ENCODE data around the gene AP1B1. TPM values are rescaled to one million over a fixed set of nuclear protein-coding genes. Genes with fewer than 3 reads are reported as not detected.
"Not testable (repeated sequence)": the region's sequence is repeated elsewhere in the genome, so short reads cannot be mapped to it uniquely, and the experiment has no call there.

The AP1B1 gene
- total RNA-seq, 4 donors from 2014 or later: 63.5 to 144 (median 95.4) TPM

DNA sequence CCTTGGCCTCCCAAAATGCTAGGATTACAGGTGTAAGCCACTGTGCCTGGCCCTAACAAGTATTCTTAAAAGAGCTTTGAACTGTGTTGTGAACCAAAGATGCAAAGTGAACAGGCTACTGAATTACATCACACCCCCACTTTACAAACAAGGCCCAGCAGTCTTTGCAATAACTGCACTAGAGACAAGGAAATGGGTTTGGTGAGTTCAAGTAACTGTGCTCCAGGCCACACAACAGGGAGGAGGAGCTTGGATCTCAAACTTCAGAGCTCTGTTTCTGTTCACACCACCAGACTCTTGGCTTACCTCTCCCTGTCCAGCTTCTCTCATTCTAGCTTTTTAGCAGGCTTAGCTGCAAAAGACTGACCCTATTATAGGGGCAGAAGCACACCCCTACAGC is 42.4 kb downstream of the AP1B1 start:
- Histone ChIP-seq H3K27me3 (no peaks in the 10 kb centered on the region), H3K4me3 (no peak overlapping the region), H3K4me1 (peaks cover 0 to 23% (median 0%) of the 10 kb centered on the region in 3 donors), H3K27ac (no peak overlapping the region), H3K36me3 (peaks cover 54 to 100% (median 67%) of the 10 kb centered on the region in 3 donors), H3K9me3 (no peaks in the 10 kb centered on the region)
- intact Hi-C loops (cut with DNase I): no loop called here
- no peak for TF ChIP-seq POLR2A (IDR thresholded peaks at IDR 0.05)
- TF ChIP-seq, protein P1, sequence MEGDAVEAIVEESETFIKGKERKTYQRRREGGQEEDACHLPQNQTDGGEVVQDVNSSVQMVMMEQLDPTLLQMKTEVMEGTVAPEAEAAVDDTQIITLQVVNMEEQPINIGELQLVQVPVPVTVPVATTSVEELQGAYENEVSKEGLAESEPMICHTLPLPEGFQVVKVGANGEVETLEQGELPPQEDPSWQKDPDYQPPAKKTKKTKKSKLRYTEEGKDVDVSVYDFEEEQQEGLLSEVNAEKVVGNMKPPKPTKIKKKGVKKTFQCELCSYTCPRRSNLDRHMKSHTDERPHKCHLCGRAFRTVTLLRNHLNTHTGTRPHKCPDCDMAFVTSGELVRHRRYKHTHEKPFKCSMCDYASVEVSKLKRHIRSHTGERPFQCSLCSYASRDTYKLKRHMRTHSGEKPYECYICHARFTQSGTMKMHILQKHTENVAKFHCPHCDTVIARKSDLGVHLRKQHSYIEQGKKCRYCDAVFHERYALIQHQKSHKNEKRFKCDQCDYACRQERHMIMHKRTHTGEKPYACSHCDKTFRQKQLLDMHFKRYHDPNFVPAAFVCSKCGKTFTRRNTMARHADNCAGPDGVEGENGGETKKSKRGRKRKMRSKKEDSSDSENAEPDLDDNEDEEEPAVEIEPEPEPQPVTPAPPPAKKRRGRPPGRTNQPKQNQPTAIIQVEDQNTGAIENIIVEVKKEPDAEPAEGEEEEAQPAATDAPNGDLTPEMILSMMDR (IDR thresholded peaks at IDR 0.05): no peak
- no peak for DNase-seq

DNA sequence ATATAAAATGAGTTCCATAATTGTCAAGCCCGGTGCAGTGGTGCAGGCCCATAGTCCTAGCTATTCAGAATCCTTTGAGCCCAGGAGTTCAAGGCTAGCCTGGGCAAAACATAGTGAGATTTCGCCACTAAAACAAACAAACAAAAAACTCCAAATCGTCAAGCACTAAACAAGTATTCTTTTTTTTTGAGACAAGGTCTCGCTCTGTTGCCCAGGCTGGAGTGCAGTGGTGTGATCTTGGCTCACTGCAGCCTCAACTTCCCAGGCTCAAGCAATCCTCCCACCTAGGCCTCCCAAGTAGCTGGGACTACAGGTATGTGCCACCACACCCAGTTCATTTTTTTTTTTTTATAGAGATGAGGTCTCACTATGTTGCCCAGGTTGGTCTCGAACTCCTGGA is 43.5 kb downstream of the AP1B1 start:
- Histone ChIP-seq H3K36me3 (peaks cover 55 to 100% (median 65%) of the 10 kb centered on the region in 3 donors), H3K4me1 (peaks cover 0 to 30% (median 0%) of the 10 kb centered on the region in 3 donors)
- H3K27me3 ChIP-seq; intact Hi-C loops (cut with DNase I); DNase-seq; H3K9me3 ChIP-seq; H3K4me3 ChIP-seq; H3K27ac ChIP-seq: not testable (repeated sequence)
- 83 to 91% methylated on average over 5 of the region's 5 CpGs for WGBS, 2 donors

DNA sequence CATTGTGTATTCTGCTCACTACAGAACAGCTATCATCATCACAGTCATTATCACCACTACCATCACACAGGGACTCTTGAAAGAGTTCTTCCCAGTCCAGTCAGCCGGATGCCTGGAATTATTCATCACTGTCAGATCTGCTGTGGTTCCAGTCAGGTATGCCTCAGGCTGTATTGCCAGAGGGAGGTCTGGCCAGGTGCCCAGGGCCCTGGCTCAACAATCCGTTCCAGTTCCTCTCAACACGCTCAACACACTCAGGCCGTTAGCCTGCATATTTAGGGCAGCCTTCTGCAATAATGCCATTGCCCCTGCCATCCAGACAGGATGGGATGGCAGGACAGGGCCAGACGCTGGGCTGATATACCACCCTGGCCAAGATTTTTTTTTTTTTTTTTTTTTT is 44.2 kb downstream of the AP1B1 start:
- Histone ChIP-seq H3K27ac (no peak overlapping the region), H3K4me3 (no peak overlapping the region), H3K9me3 (no peaks in the 10 kb centered on the region), H3K27me3 (no peaks in the 10 kb centered on the region), H3K4me1 (peaks cover 0 to 36% (median 0%) of the 10 kb centered on the region in 3 donors), H3K36me3 (peaks cover 55 to 100% (median 64%) of the 10 kb centered on the region in 3 donors)
- TF ChIP-seq, protein P1 (IDR thresholded peaks at IDR 0.05): no peak
- no peak for TF ChIP-seq POLR2A (IDR thresholded peaks at IDR 0.05)
- DNase-seq: no peak
- 32 to 45% methylated on average over 5 of the region's 5 CpGs for WGBS, 2 donors
- intact Hi-C loops (cut with DNase I): no loop called here

- no peak for DNase-seq
- H3K9me3 ChIP-seq: no peaks in the 10 kb centered on the region
- 28 to 66% methylated on average over 6 of the region's 7 CpGs for WGBS, 2 donors
- TF ChIP-seq, protein P1 (IDR thresholded peaks at IDR 0.05): no peak
- TF ChIP-seq POLR2A (IDR thresholded peaks at IDR 0.05): no peak
- no peak overlapping the region for H3K4me3 ChIP-seq
- peaks cover 0 to 43% (median 0%) of the 10 kb centered on the region in 3 donors for H3K4me1 ChIP-seq
- no peaks in the 10 kb centered on the region for H3K27me3 ChIP-seq
- H3K36me3 ChIP-seq: peaks cover 60 to 100% (median 64%) of the 10 kb centered on the region in 3 donors
- intact Hi-C loops (cut with DNase I): no loop called here
- no peak overlapping the region for H3K27ac ChIP-seq
Measured at GRCh38 chr22:29343313-29343805, 45.0 kb downstream of the AP1B1 start.

GRCh38 chr22:29342577-29343312 is 45.6 kb downstream of the AP1B1 start:
- WGBS, 2 donors: 62 to 73% methylated on average over 4 to 5 of the region's 10 CpGs
- no peaks in the 10 kb centered on the region for H3K9me3 ChIP-seq
- no peaks in the 10 kb centered on the region for H3K27me3 ChIP-seq
- intact Hi-C loops (cut with DNase I): no loop called here
- peaks cover 0 to 50% (median 3%) of the 10 kb centered on the region in 3 donors for H3K4me1 ChIP-seq
- no peak overlapping the region for H3K27ac ChIP-seq
- TF ChIP-seq, protein P1 (IDR thresholded peaks at IDR 0.05): no peak
- no peak for TF ChIP-seq POLR2A (IDR thresholded peaks at IDR 0.05)
- peaks cover 54 to 100% (median 58%) of the 10 kb centered on the region in 3 donors for H3K36me3 ChIP-seq
- no peak overlapping the region for H3K4me3 ChIP-seq
- DNase-seq: no peak

Data from esophagus squamous epithelium (tissue), 5 donors.